GM18508 (cell line): ENCODE data around the gene FAH.
"Not testable (repeated sequence)": the region's sequence is repeated elsewhere in the genome, so short reads cannot be mapped to it uniquely, and the experiment has no call there.

ENCODE experiments used
- ATAC-seq: cut with Tn5 transposase; IDR thresholded peaks from one replicate; pipeline ENCODE4 v1.9.1; 2021; ENCODE audit warnings: moderate number of reproducible peaks; ENCODE audit not compliant: insufficient read depth, unreplicated experiment

FAH gene

GRCh38 chr15:80152896-80153876 lies at the start of gene FAH:
Gene FAH, plus strand, starts transcription at chr15:80152999. Its CDS starts 56 bp downstream, at chr15:80153055.
- ATAC-seq: no peak

GRCh38 chr15:80105193-80105592 lies 47.6 kb upstream of the FAH start:
- ATAC-seq: no peak

GRCh38 chr15:80105595-80105994 lies 47.2 kb upstream of the FAH start:
- ATAC-seq: no peak

GRCh38 chr15:80106051-80106450 lies 46.7 kb upstream of the FAH start:
- ATAC-seq: no peak

- ATAC-seq: no peak
Measured at GRCh38 chr15:80107204-80107603, 45.6 kb upstream of the FAH start.

GRCh38 chr15:80107774-80108173 lies 45.0 kb upstream of the FAH start:
- no peak for ATAC-seq

GRCh38 chr15:80109388-80109787 lies 43.4 kb upstream of the FAH start:
- ATAC-seq: no peak

- ATAC-seq: no peak
Measured at GRCh38 chr15:80110920-80111319, 41.9 kb upstream of the FAH start.

- ATAC-seq: no peak
Measured at GRCh38 chr15:80114114-80114513, 38.7 kb upstream of the FAH start.

- ATAC-seq: no peak
Measured at GRCh38 chr15:80115021-80115420, 37.8 kb upstream of the FAH start.

- no peak for ATAC-seq
Measured at GRCh38 chr15:80118956-80119355, 33.8 kb upstream of the FAH start.

GRCh38 chr15:80120636-80121035 lies 32.2 kb upstream of the FAH start:
- ATAC-seq: no peak

GRCh38 chr15:80121546-80121945 lies 31.3 kb upstream of the FAH start:
- ATAC-seq: no peak

GRCh38 chr15:80123034-80123433 lies 29.8 kb upstream of the FAH start:
- no peak for ATAC-seq

- not testable (repeated sequence) for ATAC-seq
Measured at GRCh38 chr15:80127253-80127652, 25.5 kb upstream of the FAH start.

- ATAC-seq: no peak
Measured at GRCh38 chr15:80127911-80128310, 24.9 kb upstream of the FAH start.

- no peak for ATAC-seq
Measured at GRCh38 chr15:80132382-80132781, 20.4 kb upstream of the FAH start.

- ATAC-seq: no peak
Measured at GRCh38 chr15:80136854-80137253, 15.9 kb upstream of the FAH start.

GRCh38 chr15:80138961-80139360 lies 13.8 kb upstream of the FAH start:
- ATAC-seq: no peak

GRCh38 chr15:80140909-80141308 lies 11.9 kb upstream of the FAH start:
- no peak for ATAC-seq

GRCh38 chr15:80141916-80142598 lies 10.7 kb upstream of the FAH start:
- no peak for ATAC-seq
